Measurements from ENCODE around the gene NKD2.
"Not testable (repeated sequence)": the region's sequence is repeated elsewhere in the genome, so short reads cannot be mapped to it uniquely, and the experiment has no call there.

NKD2 gene

DNA sequence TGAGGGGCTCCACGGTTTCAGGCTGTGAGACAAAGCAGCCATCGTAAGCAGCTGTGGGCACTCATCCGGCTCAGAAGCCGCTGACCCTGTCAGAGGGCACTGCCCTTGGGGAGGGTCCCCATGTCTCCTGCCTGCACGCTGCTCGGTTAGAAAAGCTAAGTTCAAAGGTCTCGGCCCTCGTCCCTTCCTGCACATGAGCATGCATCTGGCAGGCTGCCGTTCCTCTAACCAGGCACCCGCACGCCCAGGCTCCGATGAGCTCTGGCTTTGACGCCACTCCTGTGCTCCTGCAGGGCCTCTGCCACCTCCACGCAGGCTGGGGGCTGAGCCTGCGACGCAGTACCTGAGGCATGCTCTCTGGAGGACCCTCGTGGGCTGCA is 51.3 kb downstream of the NKD2 start:
- no peak for DNase-seq

DNA sequence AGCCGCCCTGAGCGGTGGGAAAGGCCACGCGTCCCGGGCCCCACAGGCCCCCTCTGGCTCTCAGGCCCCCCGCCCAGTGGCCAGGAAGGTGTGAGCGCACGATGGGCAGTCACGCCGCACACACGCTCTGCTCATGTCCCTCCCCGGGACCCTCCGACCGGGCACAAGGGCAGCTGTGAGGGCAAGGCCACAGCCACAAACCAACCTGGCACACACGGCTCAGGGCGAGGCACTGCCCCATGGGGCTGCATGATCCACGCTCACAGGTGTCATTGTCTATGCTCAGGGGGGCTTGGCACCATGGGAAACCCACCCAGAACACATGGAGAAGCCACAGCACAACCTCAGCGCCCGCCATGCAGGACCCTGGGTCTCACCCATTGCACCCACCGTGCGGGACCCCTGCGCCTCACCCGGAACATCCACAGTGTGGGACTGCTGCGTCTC is 52.0 kb downstream of the NKD2 start:
- DNase-seq: no peak

DNA sequence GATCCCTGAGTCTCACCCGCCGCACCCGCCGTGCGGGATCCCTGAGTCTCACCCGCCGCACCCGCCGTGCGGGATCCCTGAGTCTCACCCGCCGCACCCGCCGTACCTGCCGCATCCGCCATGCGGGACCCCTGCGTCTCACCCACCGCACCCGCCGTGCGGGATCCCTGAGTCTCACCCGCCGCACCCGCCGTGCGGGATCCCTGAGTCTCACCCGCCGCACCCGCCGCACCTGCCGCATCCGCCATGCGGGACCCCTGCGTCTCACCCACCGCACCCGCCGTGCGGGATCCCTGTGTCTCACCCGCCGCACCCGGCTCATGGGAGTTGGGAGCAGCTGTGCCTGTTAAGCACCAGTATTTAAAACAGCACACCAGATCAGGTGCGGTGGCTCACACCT is 52.7 kb downstream of the NKD2 start:
- not testable (repeated sequence) for DNase-seq

DNA sequence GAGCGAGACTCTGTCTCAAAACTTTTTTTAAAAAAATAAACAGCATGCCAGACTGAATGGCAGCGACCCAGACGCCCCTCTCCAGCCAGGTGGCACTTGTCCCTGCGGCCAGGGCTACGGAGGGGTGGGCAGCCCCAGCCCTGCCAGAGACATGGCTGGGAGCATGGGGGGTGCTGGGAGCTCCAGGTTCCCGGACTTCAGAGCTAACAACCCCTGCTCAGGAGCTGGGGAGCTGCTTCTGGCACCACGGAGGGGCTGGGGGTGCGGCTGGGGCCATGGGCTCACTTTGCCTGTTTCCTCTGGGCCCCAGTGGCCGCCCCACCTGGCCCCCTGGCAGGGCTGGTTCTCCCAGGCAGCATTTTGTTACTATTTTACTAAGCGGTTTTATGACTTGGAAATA is 53.3 kb downstream of the NKD2 start:
- DNase-seq: no peak

DNA sequence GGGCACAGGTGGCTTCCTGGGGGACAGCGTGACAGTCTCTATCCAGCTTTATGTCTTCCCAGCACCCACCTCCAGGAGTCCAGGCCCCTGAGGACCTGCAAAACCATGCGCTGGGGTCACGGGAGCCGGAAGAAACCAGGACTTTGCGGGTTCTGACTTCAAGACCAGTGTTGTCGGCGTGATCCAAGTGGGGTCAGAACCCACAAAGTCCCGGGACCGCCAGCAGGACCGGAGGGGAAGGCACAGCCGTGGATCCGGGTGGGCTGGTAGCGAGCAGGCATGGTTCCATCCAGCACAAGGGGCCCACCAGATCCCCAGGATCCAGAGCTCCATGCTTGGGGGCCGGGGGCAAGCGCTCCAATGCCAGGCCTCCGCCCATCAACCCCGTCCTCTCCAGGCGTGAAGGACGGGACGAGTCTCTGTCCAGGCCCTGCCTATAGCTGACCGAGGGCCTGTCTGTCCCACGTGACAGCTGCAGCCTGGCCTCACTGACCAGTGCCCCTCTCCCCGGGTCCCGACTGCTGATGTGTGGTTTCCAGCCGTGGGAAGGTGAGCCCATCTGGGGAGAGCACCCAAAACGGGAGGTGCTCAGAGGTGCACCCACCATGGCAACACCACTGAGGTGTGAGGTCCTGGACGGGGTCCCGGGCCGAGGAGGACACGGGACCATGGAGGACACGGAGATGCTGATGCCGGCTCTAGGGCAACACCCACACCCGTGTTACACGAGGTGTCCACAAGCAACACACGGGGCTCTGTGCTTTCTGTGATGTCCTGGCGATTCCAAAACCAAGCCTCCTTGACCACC is 54.4 kb downstream of the NKD2 start:
- DNase-seq: no peak

DNA sequence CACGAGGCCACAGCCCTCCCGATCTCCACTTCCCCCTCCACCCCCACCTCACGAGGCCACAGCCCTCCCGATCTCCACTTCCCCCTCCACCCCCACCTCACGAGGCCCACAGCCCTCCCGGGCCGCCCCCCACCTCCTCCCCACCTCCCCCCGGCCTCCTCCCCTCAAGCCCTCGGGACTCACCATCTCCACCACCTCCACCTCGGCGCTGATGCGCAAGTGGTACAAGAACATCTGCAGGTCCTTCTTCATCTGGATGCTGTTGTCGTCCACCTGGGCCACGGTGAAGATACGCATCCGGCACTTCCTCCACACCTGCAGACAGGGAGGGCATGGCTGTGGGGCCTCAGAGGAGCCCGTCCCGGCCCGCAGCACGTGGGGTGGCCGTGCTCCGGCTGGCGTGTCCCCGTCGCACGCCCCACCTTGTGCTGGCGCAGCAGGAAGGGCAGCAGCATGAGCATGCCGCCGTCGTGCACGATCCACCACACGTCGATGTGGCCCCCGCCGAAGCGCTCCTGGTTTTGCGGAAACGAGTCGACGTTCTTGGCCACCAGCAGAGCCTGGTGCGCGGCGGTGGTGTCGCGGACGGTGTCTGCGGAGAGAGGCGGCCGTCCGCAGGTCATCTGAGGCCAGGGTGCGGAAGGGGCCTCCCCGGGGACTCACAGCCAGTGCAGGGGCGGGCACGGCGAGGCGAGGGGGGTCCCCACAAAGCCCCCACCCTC is 55.2 kb downstream of the NKD2 start:
- DNase-seq: no peak

DNA sequence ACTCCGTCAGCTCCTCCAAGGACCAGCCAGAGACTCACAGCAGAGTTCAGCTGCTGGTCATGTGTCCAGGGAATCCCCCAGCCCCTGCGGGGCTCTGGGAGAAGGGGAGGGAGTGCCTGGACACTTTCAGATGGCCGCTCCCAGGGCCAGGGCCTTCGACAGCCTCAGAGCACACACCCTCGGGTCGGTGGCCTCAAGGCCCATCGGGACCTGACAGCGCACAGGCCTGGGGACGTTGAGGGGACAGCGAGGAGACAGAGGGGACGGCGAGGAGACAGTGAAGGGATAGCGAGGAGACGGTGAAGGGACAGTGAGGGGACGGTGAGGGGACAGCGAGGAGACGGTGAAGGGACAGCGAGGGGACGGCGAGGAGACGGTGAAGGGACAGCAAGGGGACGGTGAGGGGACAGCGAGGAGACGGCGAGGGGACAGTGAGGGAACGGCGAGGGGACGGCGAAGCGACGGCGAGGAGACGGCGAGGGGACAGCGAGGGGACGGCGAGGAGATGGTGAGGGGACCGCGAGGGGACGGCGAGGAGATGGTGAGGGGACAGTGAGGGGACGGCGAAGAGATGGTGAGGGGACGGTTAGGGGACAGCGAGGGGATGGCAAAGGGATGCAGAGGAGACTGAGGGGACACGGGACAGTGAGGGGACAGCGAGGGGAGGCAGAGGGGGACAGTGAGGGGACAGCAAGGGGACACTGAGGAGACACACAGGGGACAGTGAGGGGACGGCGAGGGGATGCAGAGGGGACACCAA is 56.0 kb downstream of the NKD2 start:
- no peak for DNase-seq

DNA sequence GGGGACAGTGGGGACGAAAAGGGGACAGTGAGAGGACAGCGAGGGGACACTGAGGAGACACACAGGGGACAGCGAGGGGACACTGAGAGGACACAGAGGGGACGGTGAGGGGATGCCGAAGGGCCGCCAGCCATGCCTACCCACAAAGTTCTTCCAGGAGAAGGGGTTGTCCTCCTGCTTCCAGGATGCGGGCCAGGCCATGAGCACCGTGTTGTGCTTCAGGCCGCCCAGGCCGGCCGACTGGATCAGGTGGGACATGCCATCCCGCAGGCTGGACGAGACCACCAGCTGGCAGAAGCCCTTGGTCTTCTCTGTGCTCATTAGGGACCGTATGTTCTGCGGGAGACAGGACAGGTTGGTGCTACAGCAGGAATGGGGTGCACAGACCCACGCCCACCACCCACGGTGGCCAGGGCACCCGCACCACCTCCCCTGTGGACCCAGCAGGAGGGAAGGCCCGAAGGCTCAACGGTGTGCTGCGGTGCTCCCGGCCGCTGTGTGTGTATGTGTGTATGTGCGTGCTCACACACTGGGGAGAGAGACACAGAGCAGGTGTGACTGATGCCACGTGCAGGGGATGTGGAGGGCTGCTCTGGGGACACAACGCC is 56.6 kb downstream of the NKD2 start:
- no peak for DNase-seq

DNA sequence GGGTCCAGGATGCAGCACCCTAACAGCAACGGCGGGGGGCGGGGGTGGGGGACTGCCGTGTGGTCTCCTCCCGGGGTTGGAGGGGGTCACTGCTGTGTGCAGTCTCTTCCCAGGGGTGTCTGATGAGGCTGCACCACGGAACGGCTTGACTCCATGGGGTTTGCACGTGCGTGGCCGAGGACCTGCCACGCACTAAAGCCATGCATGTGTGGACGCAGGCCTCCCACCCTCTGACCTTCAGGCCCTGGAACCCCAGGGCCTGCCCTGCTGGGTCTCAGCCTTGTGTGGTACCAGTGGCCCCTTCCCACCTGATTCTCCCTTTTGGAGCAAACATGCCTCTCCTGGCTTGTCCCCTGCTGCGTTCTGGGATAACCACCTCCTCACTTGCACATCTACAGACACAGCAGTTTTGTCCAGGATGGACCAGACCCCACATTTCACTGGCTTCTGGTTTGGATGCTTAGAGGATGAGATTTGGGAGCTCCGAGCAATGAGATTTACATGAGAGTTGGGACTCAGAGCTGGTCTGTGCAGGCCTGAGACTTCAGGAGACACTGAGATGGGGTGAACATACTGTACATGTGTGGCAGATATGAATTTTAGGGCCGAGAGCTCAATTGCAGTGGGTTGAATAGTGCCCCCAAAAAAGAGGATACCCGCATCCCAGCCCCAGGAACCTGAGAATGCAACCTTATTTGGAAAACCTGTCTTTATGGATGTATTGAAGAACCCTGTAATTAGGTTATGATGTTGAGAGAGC is 57.5 kb downstream of the NKD2 start:
- no peak for DNase-seq

DNA sequence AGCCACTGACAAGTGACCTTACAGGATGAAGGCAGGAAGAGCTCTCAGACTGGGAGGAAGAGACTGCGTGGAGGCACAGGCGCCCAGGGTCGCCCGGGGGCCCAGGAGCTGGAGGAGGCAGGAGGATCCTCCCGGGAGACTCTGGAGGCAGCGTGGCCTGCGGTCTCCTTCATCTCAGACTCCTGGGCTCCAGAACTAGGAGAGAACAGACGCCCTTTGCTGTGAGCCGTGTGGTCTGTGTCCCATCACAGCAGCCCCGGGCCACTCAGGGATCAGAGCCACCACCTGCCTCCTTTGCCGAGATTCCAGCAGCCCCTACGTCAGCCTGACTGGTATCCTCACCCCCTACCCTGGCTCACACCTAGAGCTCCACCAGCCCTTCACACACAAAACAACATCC is 58.1 kb downstream of the NKD2 start:
- DNase-seq: no peak

DNA sequence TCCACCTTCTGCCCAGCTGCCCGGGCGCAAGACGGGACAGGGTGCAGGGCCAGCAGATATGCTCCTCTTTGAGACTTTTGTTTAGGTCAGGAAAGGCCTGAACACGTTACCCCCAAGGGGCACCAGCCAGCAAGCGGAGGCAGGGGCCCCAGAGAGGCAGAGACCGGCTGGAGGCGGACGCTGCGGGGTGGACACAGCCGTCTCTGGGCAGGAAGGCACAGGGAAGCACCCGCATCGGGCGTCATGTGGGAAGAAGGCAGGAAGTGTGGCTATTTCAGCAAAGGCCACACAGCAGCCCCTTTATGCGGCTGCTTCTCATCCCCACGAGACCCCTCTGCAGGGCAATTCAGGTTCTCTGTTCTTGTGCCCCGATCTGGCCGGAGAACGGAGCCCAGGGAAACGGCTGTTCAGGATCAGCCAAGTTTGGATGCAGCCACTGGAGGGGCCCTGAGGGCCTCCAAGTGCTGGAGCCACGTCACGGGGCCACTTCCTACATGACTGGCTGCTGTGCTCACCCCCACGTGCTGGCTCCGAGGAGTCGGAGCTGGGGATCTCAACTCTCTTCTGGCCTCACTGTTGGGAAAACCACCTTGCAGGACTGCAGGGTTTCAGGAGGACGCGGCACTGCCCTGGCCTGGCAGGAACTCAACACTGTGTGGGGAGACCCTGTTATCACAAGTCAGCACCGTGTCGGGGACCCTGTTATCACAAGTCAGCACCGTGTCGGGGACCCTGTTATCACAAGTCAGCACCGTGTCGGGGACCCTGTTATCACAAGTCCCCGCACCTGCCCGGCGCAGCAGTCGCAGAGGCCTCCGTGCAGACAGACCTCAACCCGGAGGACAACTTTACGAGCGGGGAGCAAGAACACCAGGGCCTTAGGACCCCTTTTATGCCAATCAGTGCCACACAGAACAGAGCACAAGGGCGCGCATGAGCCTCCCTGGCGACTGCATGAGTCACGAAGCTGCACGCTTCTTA is 58.8 kb downstream of the NKD2 start:
- DNase-seq: no peak

DNA sequence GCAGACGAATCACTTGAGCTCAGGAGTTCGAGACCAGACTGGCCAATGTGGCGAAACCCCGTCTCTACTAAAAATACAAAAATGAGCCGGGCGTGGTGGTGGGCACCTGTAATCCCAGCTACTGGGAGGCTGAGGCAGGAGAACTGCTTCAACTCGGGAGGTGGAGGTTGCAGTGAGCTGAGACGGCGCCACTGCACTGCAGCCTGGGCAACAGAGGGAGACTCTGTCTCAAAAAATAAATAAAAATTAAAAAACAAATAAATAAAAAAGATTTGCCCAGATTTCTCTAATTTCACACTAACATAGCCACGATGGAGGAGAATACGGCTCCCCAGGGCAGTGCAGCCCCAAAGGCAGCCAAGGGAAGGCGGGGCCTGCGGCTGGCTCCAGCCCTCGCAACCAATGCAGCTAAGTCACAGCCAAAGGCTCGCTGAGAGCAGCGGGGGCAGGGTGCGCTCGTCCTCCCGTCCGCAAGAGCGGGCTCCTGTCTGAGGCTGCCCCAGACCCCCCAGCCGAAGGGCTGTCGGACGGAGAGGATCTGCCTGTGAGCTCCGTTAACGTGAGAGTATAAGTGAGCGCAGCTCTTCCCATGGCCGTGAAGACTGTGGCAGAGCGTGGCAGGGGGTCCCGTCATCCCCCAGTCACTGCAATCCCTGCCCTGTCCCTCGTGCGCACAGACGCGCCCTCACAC is 59.7 kb downstream of the NKD2 start:
- DNase-seq: no peak

DNA sequence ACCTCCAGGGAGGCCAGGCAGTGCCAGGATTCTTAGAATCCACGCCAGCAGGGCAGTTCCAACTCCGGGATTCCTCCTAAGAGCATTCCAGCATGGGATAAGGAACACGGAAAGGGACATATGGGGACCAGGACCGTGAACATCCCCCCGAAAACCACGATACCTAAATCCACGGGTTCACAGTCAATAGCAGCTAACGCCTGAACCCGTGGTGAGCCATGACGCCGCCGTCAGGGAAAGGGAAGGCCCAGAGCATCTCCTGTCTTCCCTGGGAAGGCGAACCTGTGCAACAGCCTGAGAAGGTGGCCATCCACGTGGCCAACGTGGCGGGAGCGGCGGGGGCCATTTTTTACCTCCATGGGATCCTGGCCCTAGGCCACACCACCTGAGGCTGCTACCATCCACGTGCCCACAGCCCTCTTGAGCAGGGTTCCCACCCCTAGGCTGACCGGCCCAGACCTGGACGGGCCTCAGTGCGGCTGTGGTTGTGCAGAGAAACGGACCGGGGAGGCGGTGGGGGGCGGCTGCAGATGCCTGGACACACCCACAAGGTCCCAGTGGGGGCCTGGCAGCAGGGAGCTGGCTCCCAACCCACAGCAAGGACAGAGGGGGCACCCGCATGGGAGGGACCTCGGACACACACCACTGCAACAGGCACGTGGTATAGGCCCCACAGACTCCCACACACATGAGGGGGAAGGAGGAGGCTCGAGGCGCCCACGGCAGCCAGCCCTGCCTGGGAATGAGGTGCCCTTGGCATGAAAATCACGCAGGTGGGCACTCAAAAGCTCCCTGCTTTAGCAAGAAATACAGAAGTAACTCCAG is 60.5 kb downstream of the NKD2 start:
- DNase-seq: no peak

DNA sequence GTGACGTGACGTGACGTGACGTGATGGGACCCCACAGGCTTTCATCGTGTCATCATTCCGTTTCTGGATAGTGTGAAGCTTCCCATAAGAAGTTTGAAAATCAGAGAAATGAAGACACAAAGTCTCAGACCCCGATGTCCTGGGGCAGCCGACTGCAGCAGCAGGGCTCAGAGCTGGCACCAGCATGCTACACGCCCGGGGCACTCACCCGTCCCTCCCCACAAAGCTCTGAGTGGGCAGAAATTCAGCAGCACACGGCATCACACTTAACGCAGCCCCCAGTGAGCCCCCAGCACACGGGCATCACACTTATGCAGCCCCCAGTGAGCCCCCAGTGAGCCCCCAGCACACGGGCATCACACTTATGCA is 61.1 kb downstream of the NKD2 start:
- no peak for DNase-seq

DNA sequence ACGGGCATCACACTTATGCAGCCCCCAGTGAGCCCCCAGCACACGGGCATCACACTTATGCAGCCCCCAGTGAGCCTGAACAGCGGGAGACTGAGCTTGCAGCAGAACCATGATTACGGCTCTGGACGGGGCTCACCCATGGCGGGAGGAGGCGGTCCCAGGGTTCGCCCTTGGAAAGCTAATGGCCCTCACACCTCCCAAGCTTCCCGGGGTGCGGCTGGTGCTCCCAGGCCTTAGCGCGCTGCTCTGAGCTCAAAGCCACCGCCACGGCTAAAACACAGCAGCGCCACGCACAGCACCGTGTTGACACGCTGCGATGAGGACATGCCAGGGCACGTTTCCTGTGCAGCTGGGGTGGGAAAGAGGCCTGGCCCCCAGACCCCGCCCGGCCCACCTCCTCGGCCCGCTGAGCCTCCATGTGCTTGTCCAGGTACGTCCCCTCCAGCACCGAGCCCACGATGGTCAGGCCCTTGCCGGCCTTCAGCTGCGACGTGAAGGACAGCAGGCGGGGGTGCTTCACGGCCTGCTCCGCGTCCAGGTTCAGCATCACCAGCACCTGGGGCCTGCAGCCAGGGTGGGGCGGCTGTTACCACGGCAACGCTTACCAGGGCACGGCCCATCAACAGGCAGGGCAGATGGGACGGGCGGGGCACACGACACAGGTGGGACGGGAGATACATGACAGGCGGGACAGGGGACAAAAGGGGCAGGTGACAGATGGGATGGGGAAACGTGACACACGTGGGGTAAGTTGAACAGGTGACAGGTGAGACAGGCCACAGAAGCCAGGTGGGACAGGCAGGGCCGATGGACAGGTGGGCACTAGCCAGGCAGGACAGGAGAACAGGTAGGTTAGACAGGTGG is 64.9 kb downstream of the NKD2 start:
- DNase-seq: no peak

DNA sequence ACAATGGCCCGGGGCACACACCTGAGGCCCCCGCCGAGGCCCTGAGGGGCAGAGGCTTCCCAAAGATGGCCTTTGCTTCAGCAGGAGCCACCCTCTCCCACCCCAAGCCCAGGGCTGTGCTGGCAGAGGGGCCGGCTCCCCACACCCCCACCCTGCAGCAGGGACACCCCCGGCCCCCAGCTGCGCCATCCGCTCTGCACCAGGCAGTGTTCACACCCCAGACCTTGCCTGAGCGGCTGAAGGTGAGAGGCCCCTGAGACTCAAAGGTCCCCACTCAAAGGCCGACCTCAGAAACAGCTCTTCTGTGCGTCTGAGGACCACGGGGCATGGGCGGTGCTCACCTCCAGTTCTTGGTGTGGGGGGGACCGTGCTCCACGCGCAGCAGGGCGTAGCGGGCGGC is 65.6 kb downstream of the NKD2 start:
- DNase-seq: no peak

DNA sequence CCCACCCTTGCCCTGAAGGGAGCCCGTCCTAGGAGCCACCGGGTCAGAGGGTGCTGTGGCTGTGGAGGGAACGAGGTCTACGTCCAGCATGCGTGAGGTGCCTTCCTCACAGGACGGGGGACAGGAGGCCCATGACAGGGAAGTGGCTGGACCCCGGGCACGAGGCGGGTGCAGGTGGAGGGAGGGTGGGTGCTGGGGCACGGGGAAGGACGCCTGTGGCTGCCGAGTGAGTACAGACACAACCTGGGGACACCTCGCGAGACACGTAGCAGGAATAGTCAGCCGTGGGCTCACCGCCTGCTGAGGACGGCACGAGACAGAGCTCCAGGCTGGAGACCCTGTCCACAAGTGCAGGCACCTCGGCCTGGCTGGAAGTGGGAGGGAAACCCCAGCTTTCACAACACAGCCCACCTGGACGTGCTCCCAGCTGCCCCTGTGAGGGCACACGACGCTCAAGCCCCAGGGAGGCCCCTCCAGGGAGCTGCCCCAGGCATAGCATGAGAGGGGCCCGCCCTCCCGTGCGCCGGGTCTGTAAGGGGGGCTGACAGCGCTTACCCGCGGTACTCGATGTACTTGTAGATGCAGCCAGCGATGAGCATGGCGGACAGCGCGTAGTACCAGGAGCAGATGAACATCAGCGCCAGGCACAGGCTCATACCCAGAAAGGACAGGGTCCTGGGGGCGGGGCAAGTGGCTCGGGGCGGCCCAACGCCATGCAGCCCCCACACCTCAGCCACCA is 66.4 kb downstream of the NKD2 start:
- no peak for DNase-seq

DNA sequence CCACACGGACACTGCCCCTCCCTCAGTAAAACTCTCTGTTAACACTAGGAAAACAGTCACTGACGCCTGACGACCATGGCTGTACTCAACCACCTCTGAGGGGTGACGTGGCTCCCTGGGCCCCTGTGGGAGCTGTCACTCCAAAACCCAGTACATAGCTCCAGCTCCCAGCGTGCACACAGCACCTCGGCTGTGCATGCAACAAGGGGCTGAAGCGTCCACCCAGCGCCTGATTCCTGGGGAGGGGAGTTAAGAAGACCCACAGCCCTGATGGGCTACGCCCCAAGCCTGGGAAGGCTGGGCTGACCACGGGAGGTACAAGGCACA is 66.9 kb downstream of the NKD2 start:
- DNase-seq: no peak
